ENCODE data around the gene TSEN2. TPM values are rescaled to one million over a fixed set of nuclear protein-coding genes. Genes with fewer than 3 reads are reported as not detected.
A peak's percentile ranks its signal among the peaks of the same experiment; 100 is the strongest.

TSEN2 gene
- total RNA-seq, 2 experiments from 2014 or later, result 33.2 to 41.4 TPM

- Histone ChIP-seq H3K4me3 (ENCODE audit: low read depth, low read length, poor library complexity, severe bottlenecking) (no peak overlapping the region), H3K9me3 (ENCODE audit: low read length) (no peaks in the 10 kb centered on the region), H3K36me3 (ENCODE audit: insufficient read depth, low read length) (peaks cover 3% of the 10 kb centered on the region; the same call in 1 of the 2 replicates), H3K27ac (ENCODE audit: low read depth, low read length, poor library complexity, severe bottlenecking) (no peak overlapping the region), H3K4me1 (ENCODE audit: insufficient read depth, low read length, poor library complexity, severe bottlenecking) (peaks cover 47% of the 10 kb centered on the region), H2AFZ (ENCODE audit: low read length) (no peak overlapping the region), H3K4me2 (ENCODE audit: low read length) (peak overlapping the region; percentile 90), H3K79me2 (ENCODE audit: insufficient read depth, low read depth, low read length) (peaks cover 80% of the 10 kb centered on the region), H3K9me2 (ENCODE audit: insufficient read depth, low read length) (no peaks in the 10 kb centered on the region), H4K20me1 (ENCODE audit: insufficient read depth, low read length) (peaks cover 34% of the 10 kb centered on the region)
- peak; percentile 47 for DNase-seq (ENCODE audit: low spot score)
- ChIA-PET CTCF (ENCODE audit: unreplicated experiment) (no interaction called here), POLR2A (interaction anchor here (0.7 kb wide), 1 partner anchor 20 kb away, joined by 3 read pairs; no protein-coding TSS in a partner anchor)
- no TSS peak for BruUV-seq (replicated peaks)
- no peak for TF ChIP-seq EZH2phosphoT487 (IDR thresholded peaks at IDR 0.05; ENCODE audit: borderline replicate concordance, low read depth, low read length)
- TF ChIP-seq, protein P1, sequence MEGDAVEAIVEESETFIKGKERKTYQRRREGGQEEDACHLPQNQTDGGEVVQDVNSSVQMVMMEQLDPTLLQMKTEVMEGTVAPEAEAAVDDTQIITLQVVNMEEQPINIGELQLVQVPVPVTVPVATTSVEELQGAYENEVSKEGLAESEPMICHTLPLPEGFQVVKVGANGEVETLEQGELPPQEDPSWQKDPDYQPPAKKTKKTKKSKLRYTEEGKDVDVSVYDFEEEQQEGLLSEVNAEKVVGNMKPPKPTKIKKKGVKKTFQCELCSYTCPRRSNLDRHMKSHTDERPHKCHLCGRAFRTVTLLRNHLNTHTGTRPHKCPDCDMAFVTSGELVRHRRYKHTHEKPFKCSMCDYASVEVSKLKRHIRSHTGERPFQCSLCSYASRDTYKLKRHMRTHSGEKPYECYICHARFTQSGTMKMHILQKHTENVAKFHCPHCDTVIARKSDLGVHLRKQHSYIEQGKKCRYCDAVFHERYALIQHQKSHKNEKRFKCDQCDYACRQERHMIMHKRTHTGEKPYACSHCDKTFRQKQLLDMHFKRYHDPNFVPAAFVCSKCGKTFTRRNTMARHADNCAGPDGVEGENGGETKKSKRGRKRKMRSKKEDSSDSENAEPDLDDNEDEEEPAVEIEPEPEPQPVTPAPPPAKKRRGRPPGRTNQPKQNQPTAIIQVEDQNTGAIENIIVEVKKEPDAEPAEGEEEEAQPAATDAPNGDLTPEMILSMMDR (conservative IDR thresholded peaks at IDR 0.05; ENCODE audit: low read length), result no peak
- intact Hi-C loops (cut with micrococcal nuclease; ENCODE audit: unreplicated experiment), result no loop called here
Measured at GRCh38 chr3:12560505-12561190, 76.4 kb downstream of the TSEN2 start.

- no peak overlapping the region for H2AFZ ChIP-seq (ENCODE audit: low read length)
- CTCF ChIA-PET (ENCODE audit: unreplicated experiment), result no interaction called here
- H3K4me3 ChIP-seq (ENCODE audit: low read depth, low read length, poor library complexity, severe bottlenecking), result no peak overlapping the region
- 0 out of 2 replicates have a peak overlapping the region, but pooled peaks have one; percentile 90 for H3K4me2 ChIP-seq (ENCODE audit: low read length)
- H3K9me3 ChIP-seq (ENCODE audit: low read length), result peaks cover 6% of the 10 kb centered on the region; the same call in 1 of the 2 replicates
- intact Hi-C loops (cut with micrococcal nuclease; ENCODE audit: unreplicated experiment), result no loop called here
- H3K27ac ChIP-seq (ENCODE audit: low read depth, low read length, poor library complexity, severe bottlenecking), result no peak overlapping the region
- POLR2A ChIA-PET, result no interaction called here
- no peaks in the 10 kb centered on the region for H3K9me2 ChIP-seq (ENCODE audit: insufficient read depth, low read length)
- H4K20me1 ChIP-seq (ENCODE audit: insufficient read depth, low read length), result peaks cover 34% of the 10 kb centered on the region
- no TSS peak for BruUV-seq (replicated peaks)
- peaks cover 88% of the 10 kb centered on the region for H3K79me2 ChIP-seq (ENCODE audit: insufficient read depth, low read depth, low read length)
- DNase-seq (ENCODE audit: low spot score), result no peak
- H3K36me3 ChIP-seq (ENCODE audit: insufficient read depth, low read length), result peaks cover 9% of the 10 kb centered on the region; the same call in 1 of the 2 replicates
- TF ChIP-seq, protein P1 (conservative IDR thresholded peaks at IDR 0.05; ENCODE audit: low read length), result no peak
- no peak for TF ChIP-seq EZH2phosphoT487 (IDR thresholded peaks at IDR 0.05; ENCODE audit: borderline replicate concordance, low read depth, low read length)
- peaks cover 42% of the 10 kb centered on the region for H3K4me1 ChIP-seq (ENCODE audit: insufficient read depth, low read length, poor library complexity, severe bottlenecking)
Measured at GRCh38 chr3:12561397-12561796, 77.1 kb downstream of the TSEN2 start.

GRCh38 chr3:12562451-12562850, 78.2 kb downstream of the TSEN2 start:
- DNase-seq (ENCODE audit: low spot score), result no peak
- Histone ChIP-seq H4K20me1 (ENCODE audit: insufficient read depth, low read length) (peaks cover 32% of the 10 kb centered on the region), H3K4me2 (ENCODE audit: low read length) (no peak overlapping the region), H3K36me3 (ENCODE audit: insufficient read depth, low read length) (peaks cover 17% of the 10 kb centered on the region), H3K9me3 (ENCODE audit: low read length) (peaks cover 13% of the 10 kb centered on the region; the same call in 1 of the 2 replicates), H3K27ac (ENCODE audit: low read depth, low read length, poor library complexity, severe bottlenecking) (no peak overlapping the region), H3K4me1 (ENCODE audit: insufficient read depth, low read length, poor library complexity, severe bottlenecking) (peaks cover 40% of the 10 kb centered on the region), H3K9me2 (ENCODE audit: insufficient read depth, low read length) (no peaks in the 10 kb centered on the region), H3K4me3 (ENCODE audit: low read depth, low read length, poor library complexity, severe bottlenecking) (no peak overlapping the region), H3K79me2 (ENCODE audit: insufficient read depth, low read depth, low read length) (peaks cover 93% of the 10 kb centered on the region), H2AFZ (ENCODE audit: low read length) (no peak overlapping the region)
- ChIA-PET POLR2A (interaction anchor here (0.5 to 1.1 kb wide), 3 partner anchors 10 to 57 kb away, joined by 3 read pairs; no protein-coding TSS in a partner anchor), CTCF (ENCODE audit: unreplicated experiment) (no interaction called here)
- TF ChIP-seq, protein P1 (conservative IDR thresholded peaks at IDR 0.05; ENCODE audit: low read length), result no peak
- TF ChIP-seq EZH2phosphoT487 (IDR thresholded peaks at IDR 0.05; ENCODE audit: borderline replicate concordance, low read depth, low read length), result no peak
- intact Hi-C loops (cut with micrococcal nuclease; ENCODE audit: unreplicated experiment), result no loop called here
- no TSS peak for BruUV-seq (replicated peaks)
